SU-DHL-6 (cell line): Measurements from ENCODE around the gene GNA14.

Source experiments
- H2AFZ ChIP-seq: fragments of 200-600 bp; sonication (generic); 2 replicates; pipeline ENCODE4 v1.6.1; 2014; ENCODE audit warnings: low read depth, mild to moderate bottlenecking, moderate library complexity, mixed read lengths, antibody characterized with exemption, low read length; ENCODE audit not compliant: severe bottlenecking
- H3F3A ChIP-seq: fragments of 200-600 bp; shearing (Covaris generic); 2 replicates; pipeline ENCODE4 v1.6.0; 2016; ENCODE audit warnings: antibody characterized with exemption, mild to moderate bottlenecking; ENCODE audit not compliant: insufficient read depth
- H3K27ac ChIP-seq: fragments of 200-600 bp; sonication (generic); 2 replicates; pipeline ENCODE4 v1.5.1; 2016; ENCODE audit warnings: low read depth, mild to moderate bottlenecking, low read length, moderate library complexity, mixed read lengths
- H3K27me3 ChIP-seq: fragments of 200-600 bp; sonication (generic), shearing (Covaris generic); 2 replicates; pipeline ENCODE4 v1.6.0; 2014; ENCODE audit warnings: mild to moderate bottlenecking, low read length
- H3K36me3 ChIP-seq: fragments of 200-600 bp; sonication (generic); 2 replicates; pipeline ENCODE4 v1.6.1; 2014; ENCODE audit warnings: mild to moderate bottlenecking, low read length, mixed read lengths
- H3K4me2 ChIP-seq: fragments of 300-600, 200-600 bp; shearing (Covaris generic), sonication (generic); 2 replicates; pipeline ENCODE4 v1.6.0; 2014; ENCODE audit warnings: low read length, low read depth, mild to moderate bottlenecking; ENCODE audit not compliant: poor library complexity, severe bottlenecking
- H3K4me3 ChIP-seq: fragments of 200-600 bp; sonication (generic); 2 replicates; pipeline ENCODE4 v1.5.1; 2014; ENCODE audit warnings: antibody characterized with exemption, low read length, mild to moderate bottlenecking, mixed read lengths; ENCODE audit not compliant: insufficient read depth, poor library complexity, severe bottlenecking
- H3K79me2 ChIP-seq: fragments of 200-600 bp; sonication (generic); 2 replicates; pipeline ENCODE4 v1.6.1; 2014; ENCODE audit warnings: mild to moderate bottlenecking, low read length, moderate library complexity; ENCODE audit not compliant: insufficient read depth
- H3K9ac ChIP-seq: fragments of 200-600 bp; sonication (generic); 2 replicates; pipeline ENCODE4 v1.7.0; 2014; ENCODE audit warnings: mild to moderate bottlenecking, low read length
- H3K9me2 ChIP-seq: fragments of 200-600 bp; sonication (generic); replicated peaks from 2 replicates; pipeline ENCODE4 v1.6.1; 2014; ENCODE audit warnings: low read length; ENCODE audit not compliant: insufficient read depth
- H3K9me3 ChIP-seq: fragments of 200-600 bp; sonication (generic); 2 replicates; pipeline ENCODE4 v1.6.1; 2014; ENCODE audit warnings: low read length, mixed read lengths; ENCODE audit not compliant: insufficient read depth
- H4K20me1 ChIP-seq: fragments of 200-600 bp; sonication (generic); 2 replicates; pipeline ENCODE4 v1.6.1; 2014; ENCODE audit warnings: low read depth, mild to moderate bottlenecking, antibody characterized with exemption, low read length, moderate library complexity, mixed read lengths
- EZH2phosphoT487 ChIP-seq: fragments of 200-600 bp; sonication (generic), shearing (Covaris generic); conservative IDR thresholded peaks from 2 replicates; pipeline ENCODE4 v1.6.1; 2018; ENCODE audit warnings: mild to moderate bottlenecking, antibody characterized with exemption, low read length, moderate library complexity, mixed read lengths
- TF ChIP-seq, protein P1 (sequence below): fragments of 200-600 bp; sonication (generic); IDR thresholded peaks from one replicate; pipeline ENCODE4 v1.5.1; 2017; ENCODE audit warnings: antibody characterized with exemption, mild to moderate bottlenecking, low read length, moderate library complexity; ENCODE audit not compliant: insufficient read depth, poor library complexity, severe bottlenecking

GNA14 gene

DNA sequence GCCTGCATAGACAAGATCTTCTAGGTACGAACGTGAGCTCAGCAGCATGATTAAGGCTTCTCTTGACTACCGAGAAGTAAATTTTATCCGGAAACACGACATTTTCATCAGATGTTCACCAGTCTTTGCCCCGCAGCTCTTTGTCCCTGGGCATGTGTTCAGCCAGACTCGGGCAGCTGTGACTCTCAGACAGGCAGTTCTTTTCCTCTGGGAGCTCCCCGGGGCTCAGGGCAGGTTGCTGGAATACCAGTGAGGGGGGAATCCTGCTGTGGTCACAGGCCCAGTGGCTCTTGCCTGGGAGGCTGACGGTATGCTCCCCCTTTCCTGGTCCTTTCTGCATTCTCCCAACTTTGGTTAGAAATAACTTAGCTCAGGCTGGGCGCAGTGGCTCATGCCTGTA is 186.1 kb downstream of the GNA14 start:
- no peak for TF ChIP-seq EZH2phosphoT487
- TF ChIP-seq, protein P1, sequence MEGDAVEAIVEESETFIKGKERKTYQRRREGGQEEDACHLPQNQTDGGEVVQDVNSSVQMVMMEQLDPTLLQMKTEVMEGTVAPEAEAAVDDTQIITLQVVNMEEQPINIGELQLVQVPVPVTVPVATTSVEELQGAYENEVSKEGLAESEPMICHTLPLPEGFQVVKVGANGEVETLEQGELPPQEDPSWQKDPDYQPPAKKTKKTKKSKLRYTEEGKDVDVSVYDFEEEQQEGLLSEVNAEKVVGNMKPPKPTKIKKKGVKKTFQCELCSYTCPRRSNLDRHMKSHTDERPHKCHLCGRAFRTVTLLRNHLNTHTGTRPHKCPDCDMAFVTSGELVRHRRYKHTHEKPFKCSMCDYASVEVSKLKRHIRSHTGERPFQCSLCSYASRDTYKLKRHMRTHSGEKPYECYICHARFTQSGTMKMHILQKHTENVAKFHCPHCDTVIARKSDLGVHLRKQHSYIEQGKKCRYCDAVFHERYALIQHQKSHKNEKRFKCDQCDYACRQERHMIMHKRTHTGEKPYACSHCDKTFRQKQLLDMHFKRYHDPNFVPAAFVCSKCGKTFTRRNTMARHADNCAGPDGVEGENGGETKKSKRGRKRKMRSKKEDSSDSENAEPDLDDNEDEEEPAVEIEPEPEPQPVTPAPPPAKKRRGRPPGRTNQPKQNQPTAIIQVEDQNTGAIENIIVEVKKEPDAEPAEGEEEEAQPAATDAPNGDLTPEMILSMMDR, result no peak
- H3K36me3 ChIP-seq, result no peaks in the 10 kb centered on the region
- H3K9me2 ChIP-seq, result no peaks in the 10 kb centered on the region
- H3F3A ChIP-seq, result no peaks in the 10 kb centered on the region
- no peak overlapping the region for H3K4me2 ChIP-seq
- H3K27me3 ChIP-seq, result no peaks in the 10 kb centered on the region
- no peaks in the 10 kb centered on the region for H3K79me2 ChIP-seq
- no peak overlapping the region for H3K4me3 ChIP-seq
- H3K9me3 ChIP-seq, result no peaks in the 10 kb centered on the region
- no peak overlapping the region for H2AFZ ChIP-seq
- H3K9ac ChIP-seq, result no peak overlapping the region
- H4K20me1 ChIP-seq, result no peaks in the 10 kb centered on the region
- H3K27ac ChIP-seq, result no peak overlapping the region

DNA sequence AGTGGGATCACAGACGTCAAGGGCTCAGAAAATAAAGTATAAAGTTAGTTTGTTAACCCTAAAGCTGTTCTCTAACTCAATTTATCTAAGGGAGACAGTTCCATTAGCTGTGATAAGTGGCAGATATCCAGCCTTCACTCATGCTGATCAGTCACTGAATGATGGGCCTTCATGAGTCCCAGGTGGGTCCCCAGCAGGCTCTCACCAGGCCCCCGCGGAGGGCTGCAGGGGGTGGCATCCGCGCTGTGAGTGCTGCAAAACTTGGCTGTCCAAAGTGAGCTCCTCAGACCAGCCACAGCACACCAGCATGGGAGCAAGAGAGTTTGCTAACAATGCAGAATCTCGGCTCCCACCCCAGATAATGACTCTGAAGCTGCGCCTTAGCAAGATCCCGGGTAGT is 187.2 kb downstream of the GNA14 start:
- no peaks in the 10 kb centered on the region for H3F3A ChIP-seq
- no peaks in the 10 kb centered on the region for H4K20me1 ChIP-seq
- H3K4me2 ChIP-seq, result no peak overlapping the region
- no peaks in the 10 kb centered on the region for H3K9me3 ChIP-seq
- H3K4me3 ChIP-seq, result no peak overlapping the region
- H3K9me2 ChIP-seq, result no peaks in the 10 kb centered on the region
- no peak overlapping the region for H2AFZ ChIP-seq
- H3K9ac ChIP-seq, result no peak overlapping the region
- H3K36me3 ChIP-seq, result no peaks in the 10 kb centered on the region
- H3K79me2 ChIP-seq, result no peaks in the 10 kb centered on the region
- no peaks in the 10 kb centered on the region for H3K27me3 ChIP-seq
- H3K27ac ChIP-seq, result no peak overlapping the region
- no peak for TF ChIP-seq EZH2phosphoT487
- TF ChIP-seq, protein P1, result no peak

DNA sequence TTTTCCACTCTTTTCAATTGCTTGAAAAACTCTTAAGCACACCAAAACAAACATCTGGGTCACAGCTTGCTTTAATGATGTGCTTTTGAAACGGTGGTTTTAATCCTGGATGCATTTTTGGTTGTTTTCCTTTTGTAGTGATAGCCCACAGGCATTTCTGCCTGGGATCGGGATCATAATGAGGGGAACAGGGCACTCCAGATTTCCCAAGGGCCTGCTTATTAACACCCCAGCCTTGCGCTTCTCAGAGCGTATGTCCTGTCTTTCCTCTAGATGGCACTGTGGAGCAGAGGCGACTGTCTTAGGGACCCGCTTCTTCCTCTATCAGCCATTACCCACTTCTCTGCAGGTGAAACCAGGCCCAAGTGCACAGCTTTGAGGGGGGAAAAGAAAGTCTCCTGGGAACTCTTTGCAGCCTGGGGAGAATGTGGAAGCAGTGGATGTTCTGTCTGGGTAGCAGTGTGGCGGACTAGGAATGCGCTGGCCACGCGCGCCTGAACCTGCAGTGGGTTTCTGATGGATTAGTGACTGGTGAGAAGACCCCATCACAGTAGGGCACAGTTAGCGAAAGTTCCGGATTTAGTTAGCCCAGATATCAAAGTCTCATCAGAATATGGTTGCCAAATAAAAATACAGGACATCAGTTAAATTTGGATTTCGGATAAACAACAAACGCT is 190.1 kb downstream of the GNA14 start:
- H3K79me2 ChIP-seq, result no peaks in the 10 kb centered on the region
- H3K9ac ChIP-seq, result no peak overlapping the region
- TF ChIP-seq EZH2phosphoT487, result no peak
- TF ChIP-seq, protein P1, result peak; percentile 78
- no peak overlapping the region for H3K27ac ChIP-seq
- H3K4me2 ChIP-seq, result no peak overlapping the region
- no peaks in the 10 kb centered on the region for H3K9me3 ChIP-seq
- H4K20me1 ChIP-seq, result no peaks in the 10 kb centered on the region
- no peaks in the 10 kb centered on the region for H3F3A ChIP-seq
- no peaks in the 10 kb centered on the region for H3K36me3 ChIP-seq
- no peaks in the 10 kb centered on the region for H3K9me2 ChIP-seq
- no peak overlapping the region for H2AFZ ChIP-seq
- H3K4me3 ChIP-seq, result no peak overlapping the region
- no peaks in the 10 kb centered on the region for H3K27me3 ChIP-seq
